IMR-90 (cell line): Measurements from ENCODE around the gene SH3RF3. TPM values are rescaled to one million over a fixed set of nuclear protein-coding genes. Genes with fewer than 3 reads are reported as not detected.

ENCODE experiments used
- ATAC-seq: fragments of 200-7000 bp; cut with Tn5 transposase; 2 replicates; pipeline ENCODE4 v1.9.1; 2020; ENCODE audit warnings: low read depth, mild to moderate bottlenecking, moderate library complexity
- BruUV-seq: library from RNA; stranded (reverse); fragments of 400-500 nt; replicated peaks from 2 replicates; lab custom pipeline; 2021; lab: Mats Ljungman, UMichigan
- CTCF ChIA-PET: fragments of 300-600 bp; formaldehyde crosslinking; extraction: SDS; loops from one replicate; lab custom pipeline; 2021; ENCODE audit warnings: antibody characterized with exemption; lab: Yijun Ruan, JAX
- POLR2A ChIA-PET: fragments of 300-600 bp; sonication (Branson Sonifier 250); formaldehyde crosslinking; loops from one replicate; lab custom pipeline; 2022; ENCODE audit warnings: antibody characterized with exemption; ENCODE audit not compliant: unreplicated experiment; lab: Charles Lee
- DNase-seq: peaks from one replicate; pipeline ENCODE4 v3.0.0; 2013
- H2AFZ ChIP-seq: replicated peaks from 2 replicates; pipeline ENCODE3; 2013; ENCODE audit warnings: low read length, mild to moderate bottlenecking; ENCODE audit not compliant: poor library complexity
- H2AK5ac ChIP-seq: 2 replicates; pipeline ENCODE4 v1.6.1; 2013; ENCODE audit warnings: low read depth, low read length, inconsistent platforms
- H2AK9ac ChIP-seq: replicated peaks from 2 replicates; pipeline ENCODE3; 2013; ENCODE audit warnings: mild to moderate bottlenecking, low read depth, low read length, moderate library complexity; ENCODE audit not compliant: poor library complexity
- H2BK120ac ChIP-seq: 2 replicates; pipeline ENCODE4 v1.6.1; 2013; ENCODE audit warnings: low read depth, low read length, inconsistent platforms
- H2BK15ac ChIP-seq: 3 replicates; pipeline ENCODE4 v1.6.1; 2013; ENCODE audit warnings: low read depth, low read length, inconsistent platforms
- H2BK20ac ChIP-seq: 2 replicates; pipeline ENCODE4 v1.6.1; 2013; ENCODE audit warnings: low read depth, mild to moderate bottlenecking, inconsistent platforms, low read length, moderate library complexity
- H2BK5ac ChIP-seq: 2 replicates; pipeline ENCODE4 v1.6.1; 2013; ENCODE audit warnings: mild to moderate bottlenecking, low read depth, low read length, inconsistent platforms; ENCODE audit not compliant: poor library complexity, severe bottlenecking
- H3K14ac ChIP-seq: replicated peaks from 2 replicates; pipeline ENCODE4 v1.6.1; 2013; ENCODE audit warnings: low read depth, low read length, inconsistent platforms
- H3K18ac ChIP-seq: 2 replicates; pipeline ENCODE4 v1.6.1; 2013; ENCODE audit warnings: low read depth, low read length, control low read depth
- H3K23ac ChIP-seq: 2 replicates; pipeline ENCODE4 v1.6.1; 2013; ENCODE audit warnings: low read depth, low read length, inconsistent platforms
- H3K27ac ChIP-seq: 2 replicates; pipeline ENCODE4 v1.5.1; 2013; ENCODE audit warnings: mild to moderate bottlenecking, control low read depth, low read length; ENCODE audit not compliant: insufficient read depth
- H3K27me3 ChIP-seq: 2 replicates; pipeline ENCODE4 v1.6.1; 2013; ENCODE audit warnings: low read length; ENCODE audit not compliant: control insufficient read depth, insufficient read depth
- H3K36me3 ChIP-seq: 2 replicates; pipeline ENCODE4 v1.6.1; 2013; ENCODE audit warnings: low read length, mixed read lengths; ENCODE audit not compliant: control insufficient read depth, insufficient read depth
- H3K4ac ChIP-seq: 2 replicates; pipeline ENCODE4 v1.6.1; 2013; ENCODE audit warnings: low read depth, low read length, inconsistent platforms
- H3K4me1 ChIP-seq: 2 replicates; pipeline ENCODE4 v1.6.1; 2013; ENCODE audit warnings: low read length, mixed read lengths; ENCODE audit not compliant: control insufficient read depth, insufficient read depth
- H3K4me2 ChIP-seq: 2 replicates; pipeline ENCODE4 v1.6.1; 2013; ENCODE audit warnings: low read depth, mild to moderate bottlenecking, control low read depth, low read length, moderate library complexity
- H3K4me3 ChIP-seq: 2 replicates; pipeline ENCODE4 v1.5.1; 2013; ENCODE audit warnings: low read depth, mild to moderate bottlenecking, control low read depth, low read length, moderate library complexity; ENCODE audit not compliant: insufficient read depth
- H3K56ac ChIP-seq: 2 replicates; pipeline ENCODE4 v1.6.1; 2013; ENCODE audit warnings: low read length, inconsistent platforms; ENCODE audit not compliant: insufficient read depth; ENCODE audit errors: extremely low read depth
- H3K79me1 ChIP-seq, 2 experiments: 2 replicates each; pipeline ENCODE4 v1.6.1; 2013; ENCODE audit warnings: low read length in 2 of 2, inconsistent platforms in 1 of 2, low read depth in 1 of 2
- H3K9ac ChIP-seq: 2 replicates; pipeline ENCODE4 v1.6.1; 2013; ENCODE audit warnings: low read depth, low read length, control low read depth
- H3K9me1 ChIP-seq: 2 replicates; pipeline ENCODE4 v1.6.1; 2013; ENCODE audit warnings: low read length, inconsistent platforms; ENCODE audit not compliant: insufficient read depth
- H3K9me3 ChIP-seq: 2 replicates; pipeline ENCODE4 v1.6.1; 2013; ENCODE audit warnings: low read length; ENCODE audit not compliant: control insufficient read depth, insufficient read depth
- H4K20me1 ChIP-seq: 2 replicates; pipeline ENCODE4 v1.6.1; 2013; ENCODE audit warnings: low read length, inconsistent platforms; ENCODE audit not compliant: insufficient read depth
- H4K5ac ChIP-seq: 2 replicates; pipeline ENCODE4 v1.6.1; 2013; ENCODE audit warnings: mild to moderate bottlenecking, low read depth, low read length, control low read depth
- H4K8ac ChIP-seq, 2 experiments: 2 replicates each; pipeline ENCODE4 v1.6.1; 2013; ENCODE audit warnings: low read depth in 2 of 2, low read length in 2 of 2, control low read depth in 1 of 2, inconsistent platforms in 1 of 2
- H4K91ac ChIP-seq: 2 replicates; pipeline ENCODE4 v1.6.1; 2013; ENCODE audit warnings: low read depth, low read length, inconsistent platforms; ENCODE audit not compliant: insufficient read depth
- CEBPB ChIP-seq: IDR thresholded peaks from 2 replicates; pipeline ENCODE4 v1.6.1; 2012; ENCODE audit warnings: low read depth, low read length, improper control_type of control experiment
- CHD1 ChIP-seq: IDR thresholded peaks from 2 replicates; pipeline ENCODE4 v1.6.1; 2012; ENCODE audit warnings: low read depth, low read length, improper control_type of control experiment
- FOS ChIP-seq: fragments of 150-350 bp; IDR thresholded peaks from 2 replicates; pipeline ENCODE4 v1.6.1; 2016; ENCODE audit warnings: low read depth, low read length
- MXI1 ChIP-seq: IDR thresholded peaks from 2 replicates; pipeline ENCODE4 v1.6.1; 2012; ENCODE audit warnings: low read depth, mild to moderate bottlenecking, low read length, moderate library complexity, borderline replicate concordance
- POLR2A ChIP-seq: IDR thresholded peaks from 2 replicates; pipeline ENCODE4 v1.6.1; 2012; ENCODE audit warnings: mild to moderate bottlenecking, low read depth, low read length
- RFX5 ChIP-seq: IDR thresholded peaks from 2 replicates; pipeline ENCODE4 v1.8.0; 2012; ENCODE audit warnings: low read depth, mild to moderate bottlenecking, low read length, moderate library complexity
- SMC3 ChIP-seq: fragments of 150-350 bp; IDR thresholded peaks from 2 replicates; pipeline ENCODE4 v1.6.1; 2016; ENCODE audit warnings: low read depth, mild to moderate bottlenecking, antibody characterized with exemption, low read length, moderate library complexity
- WGBS, 2 experiments: methylation state at CpG; one replicate each; pipeline versions ENCODE4 v1.1.5 to v1.1.7; 2013; ENCODE audit warnings: missing lambda C conversion rate in 2 of 2; ENCODE audit not compliant: insufficient read length in 1 of 2; ENCODE audit errors: extremely low coverage in 2 of 2; 5-methylcytosine and 5-hydroxymethylcytosine counted together
- dilution Hi-C: fragments of 300-500 bp; cut with HindIII; formaldehyde crosslinking; loops from one replicate; pipeline ENCODE4 v1.14.3; 2018; ENCODE audit warnings: low sequenced_read_pairs; ENCODE audit not compliant: unreplicated experiment
- in situ Hi-C: fragments of 300-500 bp; cut with MboI; formaldehyde crosslinking; loops from 3 replicates; pipeline ENCODE4 v1.14.3; 2019; ENCODE audit warnings: low sequenced_read_pairs, inconsistent platforms, mixed read lengths
- intact Hi-C: fragments of 100-400 bp; cut with micrococcal nuclease; formaldehyde crosslinking; loops from 2 replicates; pipeline ENCODE4 v1.10.0; 2022
- polyA plus RNA-seq, 3 experiments: library from polyadenylated mRNA; depleted of rRNA; stranded (reverse); fragments of >200 nt; gene quantifications; 2 replicates each; pipeline ENCODE4 v1.2.3, GENCODE V29; 2012; ENCODE audit warnings: low replicate concordance in 1 of 3
- total RNA-seq: library from RNA; depleted of rRNA; stranded (reverse); fragments of >200 nt; gene quantifications from 2 replicates; pipeline ENCODE4 v1.2.3, GENCODE V29; 2012

Gene SH3RF3
- total and polyA plus RNA-seq, 2 of the 4 experiments (the other 2 are of a cell fraction): 3.4 to 5.3 TPM

- Histone ChIP-seq H4K20me1 (peaks cover 9% of the 10 kb centered on the region), H2AK5ac (peak overlapping the region; percentile 44; the same call in 1 of the 2 replicates), H3K9me3 (no peaks in the 10 kb centered on the region), H3K4me3 (no peak overlapping the region), H3K56ac (no peak overlapping the region), H2BK20ac (no peak overlapping the region), H4K5ac (no peak overlapping the region), H3K9me1 (peaks cover 27% of the 10 kb centered on the region; the same call in 1 of the 2 replicates), H2BK120ac (no peak overlapping the region; the same call in 1 of the 2 replicates), H3K27ac (no peak overlapping the region), H3K27me3 (no peaks in the 10 kb centered on the region), H3K9ac (no peak overlapping the region), H2BK5ac (no peak overlapping the region), H4K8ac (no peak overlapping the region), H3K18ac (no peak overlapping the region), H2AK9ac (no peak overlapping the region), H3K4ac (peak overlapping the region; percentile 18; the same call in 1 of the 2 replicates), H3K4me2 (no peak overlapping the region), H2BK15ac (no peak overlapping the region), H3K79me1 (peaks cover 0 to 34% of the 10 kb centered on the region in 2 experiments; a peak in 3 of 4 replicates), H3K23ac (no peak overlapping the region), H3K14ac (no peak overlapping the region), H3K36me3 (peaks cover 16% of the 10 kb centered on the region), H4K91ac (no peak overlapping the region), H2AFZ (no peak overlapping the region), H3K4me1 (peaks cover 15% of the 10 kb centered on the region)
- ChIA-PET CTCF (no interaction called here), POLR2A (no interaction called here)
- ATAC-seq (no peak), DNase-seq (no peak)
- in situ Hi-C loops (no loop called here), intact Hi-C loops (no loop called here), dilution Hi-C loops (no loop called here)
- 100% methylated on average over 1 of the region's 10 CpGs; no CpG with 5 or more reads in 1 of the 2 experiments for WGBS, 2 experiments
- BruUV-seq: no TSS peak
- TF ChIP-seq CHD1 (no peak), POLR2A (no peak), MXI1 (no peak), CEBPB (no peak), SMC3 (no peak), FOS (no peak), RFX5 (no peak)
These were observed 351.6 kb downstream of the SH3RF3 start for GRCh38 chr2:109480486-109481195.
